Stimulated activated naive CD4-positive, alpha-beta T cell (primary cell): Measurements from ENCODE around the gene COL8A1.
"Not testable (repeated sequence)": the region's sequence is repeated elsewhere in the genome, so short reads cannot be mapped to it uniquely, and the experiment has no call there.

Experiments
- DNase-seq, 6 experiments: peaks; one replicate each; lab custom pipeline; 2025; lab: John Stamatoyannopoulos, UW

Gene COL8A1

GRCh38 chr3:99805160-99805559, 166.8 kb downstream of the COL8A1 start:
- no peak for DNase-seq

- peak in 3 of 6 experiments; percentile 11 to 21 (median 21) for DNase-seq
Measured at GRCh38 chr3:99808163-99808794, 169.9 kb downstream of the COL8A1 start.

GRCh38 chr3:99809565-99809964, 171.2 kb downstream of the COL8A1 start:
- no peak for DNase-seq

- DNase-seq, result no peak
Measured at GRCh38 chr3:99810403-99810802, 172.0 kb downstream of the COL8A1 start.

- peak in 2 of 6 experiments; percentile 25 to 61 for DNase-seq
Measured at GRCh38 chr3:99817047-99817436, 178.6 kb downstream of the COL8A1 start.

GRCh38 chr3:99817437-99818240, 179.2 kb downstream of the COL8A1 start, which contains the start of gene CMSS1:
CMSS1 (plus strand) TSS chr3:99817862.
- DNase-seq, result peak; percentile 91 to 98 (median 94)

- DNase-seq, result no peak
Measured at GRCh38 chr3:99818818-99819217, 180.4 kb downstream of the COL8A1 start.

- no peak for DNase-seq
Measured at GRCh38 chr3:99823723-99824711, 185.6 kb downstream of the COL8A1 start.

GRCh38 chr3:99825004-99825640, 186.7 kb downstream of the COL8A1 start:
- no peak for DNase-seq

GRCh38 chr3:99829844-99830243, 191.4 kb downstream of the COL8A1 start:
- no peak for DNase-seq

- no peak for DNase-seq
Measured at GRCh38 chr3:99833617-99834205, 195.3 kb downstream of the COL8A1 start.

GRCh38 chr3:99834211-99834957, 196.0 kb downstream of the COL8A1 start:
- no peak for DNase-seq

- DNase-seq, result no peak
Measured at GRCh38 chr3:99836681-99837080, 198.3 kb downstream of the COL8A1 start.

GRCh38 chr3:99837715-99838114, 199.3 kb downstream of the COL8A1 start:
- no peak for DNase-seq

- no peak for DNase-seq
Measured at GRCh38 chr3:99838755-99839154, 200.4 kb downstream of the COL8A1 start.

GRCh38 chr3:99839613-99840012, 201.2 kb downstream of the COL8A1 start:
- no peak for DNase-seq

- not testable (repeated sequence) for DNase-seq
Measured at GRCh38 chr3:99841949-99842348, 203.6 kb downstream of the COL8A1 start.

GRCh38 chr3:99842826-99843589, 204.6 kb downstream of the COL8A1 start:
- DNase-seq, result no peak

- DNase-seq, result no peak
Measured at GRCh38 chr3:99843590-99844258, 205.3 kb downstream of the COL8A1 start.
